HepG2 (cell line): ENCODE data around the gene PCOLCE2. TPM values are rescaled to one million over a fixed set of nuclear protein-coding genes. Genes with fewer than 3 reads are reported as not detected.

Source experiments
- ELF1 ChIP-seq: sonication (generic); formaldehyde crosslinking; IDR thresholded peaks from 2 replicates; pipeline ENCODE4 v1.4.0; 2020; ENCODE audit warnings: missing genetic modification reagents
- ERF ChIP-seq: IDR thresholded peaks from 2 replicates; pipeline ENCODE4 v1.6.1; 2018; ENCODE audit warnings: missing biosample characterization, missing genetic modification reagents
- HDAC1 ChIP-seq: sonication (generic); formaldehyde crosslinking; IDR thresholded peaks from 2 replicates; pipeline ENCODE4 v1.5.1; 2020; ENCODE audit warnings: mild to moderate bottlenecking, missing genetic modification reagents
- HMGXB3 ChIP-seq: sonication (generic); formaldehyde crosslinking; IDR thresholded peaks from 2 replicates; pipeline ENCODE4 v1.4.0; 2020; ENCODE audit warnings: missing genetic modification reagents, borderline replicate concordance
- JUND ChIP-seq: sonication (generic); formaldehyde crosslinking; IDR thresholded peaks from 2 replicates; pipeline ENCODE4 v1.8.0; 2022; ENCODE audit warnings: mild to moderate bottlenecking, missing genetic modification reagents
- KIAA2018 ChIP-seq: sonication (generic); formaldehyde crosslinking; IDR thresholded peaks from 2 replicates; pipeline ENCODE4 v1.5.0; 2020; ENCODE audit warnings: mild to moderate bottlenecking, missing genetic modification reagents, borderline replicate concordance
- MAFK ChIP-seq, 2 experiments: IDR thresholded peaks in 1 of 2; conservative IDR thresholded peaks in 1 of 2; 2 replicates each; pipeline ENCODE4 v1.6.1; 2011; ENCODE audit warnings: improper control_type of control experiment in 2 of 2, low read length in 2 of 2
- NR2F6 ChIP-seq, 2 experiments: IDR thresholded peaks; 2 replicates each; pipeline ENCODE4 v1.6.1; 2016; ENCODE audit warnings: antibody characterized with exemption in 1 of 2, mild to moderate bottlenecking in 1 of 2
- SIX1 ChIP-seq: sonication (generic); formaldehyde crosslinking; IDR thresholded peaks from 2 replicates; pipeline ENCODE4 v1.4.0; 2020; ENCODE audit warnings: missing genetic modification reagents, borderline replicate concordance
- SMAD3 ChIP-seq: sonication (generic); formaldehyde crosslinking; IDR thresholded peaks from 2 replicates; pipeline ENCODE4 v1.4.0; 2020; ENCODE audit warnings: missing genetic modification reagents
- THRA ChIP-seq: sonication (generic); formaldehyde crosslinking; IDR thresholded peaks from 2 replicates; pipeline ENCODE4 v1.4.0; 2020; ENCODE audit warnings: missing genetic modification reagents, borderline replicate concordance
- ZNF264 ChIP-seq: sonication (generic); formaldehyde crosslinking; IDR thresholded peaks from 2 replicates; pipeline ENCODE4 v1.4.0; 2020; ENCODE audit warnings: missing genetic modification reagents
- ZNF274 ChIP-seq: sonication (generic); formaldehyde crosslinking; IDR thresholded peaks from 2 replicates; pipeline ENCODE4 v1.5.1; 2020; ENCODE audit warnings: mild to moderate bottlenecking, missing genetic modification reagents
- ZNF430 ChIP-seq: sonication (generic); formaldehyde crosslinking; IDR thresholded peaks from 2 replicates; pipeline ENCODE4 v1.9.0; 2021; ENCODE audit warnings: mild to moderate bottlenecking, missing genetic modification reagents
- polyA plus RNA-seq, 8 experiments: library from polyadenylated mRNA; depleted of rRNA in 3 of 8; stranded (reverse) in 7 of 8; unstranded in 1 of 8; fragments of >200 nt; fragmentation: Illumina TruSeq in 4 of 8; extraction: Trizol in 4 of 8; gene quantifications; 2 replicates each; pipeline versions ENCODE4 v1.2.1 to v1.2.3, GENCODE V29; 2011 to 2016; ENCODE audit warnings: low read depth in 4 of 8, missing spikeins in 1 of 8, mixed read lengths in 1 of 8; ENCODE audit not compliant: insufficient read depth in 1 of 8
- total RNA-seq, 5 experiments: library from RNA; depleted of rRNA; stranded (reverse); fragments of >200 nt; fragmentation: Illumina TruSeq; extraction: Trizol; gene quantifications; 2 replicates each; pipeline ENCODE4 v1.2.3, GENCODE V29; 2016; ENCODE audit warnings: low read depth in 1 of 5

The PCOLCE2 gene
- total and polyA plus RNA-seq, 2 of the 13 experiments (the other 11 are each of a cell fraction or from before 2014, with no cell fraction given) = 0.71 to 2.0 TPM

GRCh38 chr3:142846779-142847577 lies 41.9 kb downstream of the PCOLCE2 start (continued):
- peak; percentile 99 for TF ChIP-seq THRA (CRISPR knock-in tag)
- no peak for TF ChIP-seq KIAA2018 (CRISPR knock-in tag)
- TF ChIP-seq NR2F6 (IDR thresholded peaks at IDR 0.05) = 0 out of 2 replicates have a peak, but pooled peaks have one; percentile 36
- TF ChIP-seq NR2F6 (CRISPR knock-in tag; IDR thresholded peaks at IDR 0.05) = peak; percentile 35; the same call in 1 of the 2 replicates
- TF ChIP-seq ZNF274 (CRISPR knock-in tag) = no peak
- TF ChIP-seq ELF1 (CRISPR knock-in tag) = peak; percentile 42; the same call in 1 of the 2 replicates
- TF ChIP-seq HDAC1 (CRISPR knock-in tag) = peak; percentile 59; the same call in 1 of the 2 replicates
- TF ChIP-seq SMAD3 (CRISPR knock-in tag) = peak; percentile 73; the same call in 1 of the 2 replicates
- no peak for TF ChIP-seq MAFK (conservative IDR thresholded peaks at IDR 0.05 in 1 of 2, IDR thresholded peaks at IDR 0.05 in 1 of 2; ENCODE audit: low read length in 2 of 2)
- TF ChIP-seq ERF (CRISPR knock-in tag) = peak; percentile 61
- 0 out of 2 replicates have a peak, but pooled peaks have one; percentile 12 for TF ChIP-seq ZNF264
- TF ChIP-seq JUND = no peak
- TF ChIP-seq ZNF430 (CRISPR knock-in tag) = no peak
- peak; percentile 58; the same call in 1 of the 2 replicates for TF ChIP-seq SIX1
- 0 out of 2 replicates have a peak, but pooled peaks have one; percentile 78 for TF ChIP-seq HMGXB3
